ENCODE data around the gene CARD18. TPM values are rescaled to one million over a fixed set of nuclear protein-coding genes. Genes with fewer than 3 reads are reported as not detected.

CARD18 gene
- polyA plus RNA-seq, 1 donor = not detected

Other genes with a start within 250 kb of the CARD18 start
- gene CASP12, start 241.3 kb downstream of the CARD18 start, polyA plus RNA-seq (ENCODE audit: insufficient read length) = 0.34 TPM
- 23.0 TPM for gene CASP4, start 171.2 kb downstream of the CARD18 start, polyA plus RNA-seq (ENCODE audit: insufficient read length)
- not detected for gene CASP5, start 116.6 kb downstream of the CARD18 start, polyA plus RNA-seq (ENCODE audit: insufficient read length)
- gene CASP1, start 104.6 kb downstream of the CARD18 start, polyA plus RNA-seq (ENCODE audit: insufficient read length) = 6.5 TPM
- gene CARD16, start 94.4 kb downstream of the CARD18 start, polyA plus RNA-seq (ENCODE audit: insufficient read length) = 5.3 TPM